Lung (tissue), 12 donors: ENCODE measurements around the gene NTHL1. TPM values are rescaled to one million over a fixed set of nuclear protein-coding genes. Genes with fewer than 3 reads are reported as not detected.

Experiments used
- ATAC-seq: fragments of 200-7000 bp; cut with Tn5 transposase; one replicate; pipeline ENCODE4 v1.9.1; 2020; ENCODE audit warnings: moderate number of reproducible peaks; ENCODE audit not compliant: insufficient read depth, low FRiP score
- DNase-seq, 3 donors: peaks; one replicate each; pipeline ENCODE4 v3.0.0-alpha.2; 2013 to 2017
- H3K27ac ChIP-seq, 2 donors: one replicate each; pipeline ENCODE4 v1.5.1; 2013; ENCODE audit warnings: mild to moderate bottlenecking in 2 of 2, moderate library complexity in 2 of 2, control low read depth in 1 of 2, inconsistent platforms in 1 of 2, low read depth in 1 of 2, low read length in 1 of 2
- H3K27me3 ChIP-seq, 3 donors: one replicate each; pipeline ENCODE4 v1.5.1; 2013; ENCODE audit warnings: low read length in 2 of 3; ENCODE audit not compliant: control insufficient read depth in 3 of 3, insufficient read depth in 3 of 3
- H3K36me3 ChIP-seq, 4 donors: one replicate each; pipeline ENCODE4 v1.5.1; 2013; ENCODE audit warnings: low read length in 4 of 4, mild to moderate bottlenecking in 1 of 4, moderate library complexity in 1 of 4; ENCODE audit not compliant: control insufficient read depth in 4 of 4, insufficient read depth in 4 of 4
- H3K4me1 ChIP-seq, 5 donors: one replicate each; pipeline ENCODE4 v1.5.1; 2013; ENCODE audit warnings: low read length in 5 of 5, mild to moderate bottlenecking in 2 of 5, moderate library complexity in 1 of 5; ENCODE audit not compliant: control insufficient read depth in 5 of 5, insufficient read depth in 5 of 5
- H3K4me3 ChIP-seq: one replicate; pipeline ENCODE4 v1.5.1; 2013; ENCODE audit warnings: mild to moderate bottlenecking, control low read depth, moderate library complexity
- H3K9ac ChIP-seq, 2 donors: one replicate each; pipeline ENCODE4 v1.5.1; 2013; ENCODE audit warnings: low read length in 2 of 2, control low read depth in 1 of 2; ENCODE audit not compliant: insufficient read depth in 1 of 2
- H3K9me3 ChIP-seq, 4 donors: one replicate each; pipeline ENCODE4 v1.5.1; 2013; ENCODE audit warnings: low read length in 3 of 4, mild to moderate bottlenecking in 1 of 4, moderate library complexity in 1 of 4; ENCODE audit not compliant: control insufficient read depth in 4 of 4, insufficient read depth in 3 of 4
- CTCF ChIP-seq: IDR thresholded peaks from 2 replicates; pipeline ENCODE4 v1.5.1; 2012; ENCODE audit warnings: mild to moderate bottlenecking; ENCODE audit errors: control extremely low read depth, extremely low read depth
- WGBS, 2 donors: extraction: QIAGEN DNeasy Blood & Tissue Kit; methylation state at CpG; one replicate each; pipeline ENCODE4 v1.1.7; 2013; 5-methylcytosine and 5-hydroxymethylcytosine counted together
- polyA plus RNA-seq, 2 donors: library from polyadenylated mRNA; stranded (reverse); fragments of 200-250 nt; gene quantifications; one replicate each; pipeline ENCODE4 v1.2.1, GENCODE V29; 2013
- total RNA-seq, 2 donors: library from RNA; depleted of rRNA in 1 of 2; stranded (reverse); fragments of >200 nt in 1 of 2; gene quantifications; one replicate each; pipeline ENCODE4 v1.2.1, GENCODE V29; 2014 to 2021
- donor health status: control.
- donor health status: control.
- donor health status: Bipolar disorder and iron deficiency.
- donor health status: healthy.
- donor health status: DM: yes; HTN: yes; CAD: no.

Gene NTHL1
- total and polyA plus RNA-seq, 4 donors = 19.3 to 43.5 (median 29.1) TPM

GRCh38 chr16:2076072-2076865 is 28.6 kb upstream of the NTHL1 start:
- no peak overlapping the region for H3K4me3 ChIP-seq
- peaks cover 0 to 84% (median 18%) of the 10 kb centered on the region in 4 donors for H3K36me3 ChIP-seq
- no peak for ATAC-seq
- H3K27me3 ChIP-seq = no peaks in the 10 kb centered on the region
- TF ChIP-seq CTCF = no peak
- H3K27ac ChIP-seq = no peak overlapping the region
- no peak overlapping the region for H3K9ac ChIP-seq
- H3K4me1 ChIP-seq = peaks cover 0 to 7% (median 0%) of the 10 kb centered on the region in 5 donors
- 94% methylated on average over 27 to 28 of the region's 28 CpGs for WGBS, 2 donors
- DNase-seq = no peak
- no peaks in the 10 kb centered on the region for H3K9me3 ChIP-seq

- Histone ChIP-seq H3K27me3 (no peaks in the 10 kb centered on the region), H3K36me3 (peaks cover 0 to 80% (median 20%) of the 10 kb centered on the region in 4 donors), H3K4me3 (no peak overlapping the region), H3K4me1 (peaks cover 0 to under 1% (median 0%) of the 10 kb centered on the region in 5 donors), H3K9me3 (no peaks in the 10 kb centered on the region), H3K27ac (no peak overlapping the region), H3K9ac (no peak overlapping the region)
- ATAC-seq = no peak
- no peak for DNase-seq
- TF ChIP-seq CTCF = no peak
- 96 to 97% methylated on average over 24 of the region's 24 CpGs for WGBS, 2 donors
These were observed 28.0 kb upstream of the NTHL1 start for GRCh38 chr16:2075631-2076030.

GRCh38 chr16:2074071-2074470 is 26.4 kb upstream of the NTHL1 start:
- DNase-seq (no peak), ATAC-seq (no peak)
- 95 to 96% methylated on average over 18 to 20 of the region's 20 CpGs for WGBS, 2 donors
- Histone ChIP-seq H3K4me1 (no peaks in the 10 kb centered on the region), H3K27me3 (no peaks in the 10 kb centered on the region), H3K9ac (no peak overlapping the region), H3K36me3 (peaks cover 3 to 76% (median 13%) of the 10 kb centered on the region in 4 donors), H3K27ac (no peak overlapping the region), H3K4me3 (no peak overlapping the region), H3K9me3 (no peaks in the 10 kb centered on the region)
- no peak for TF ChIP-seq CTCF

- Histone ChIP-seq H3K27ac (no peak overlapping the region), H3K9me3 (no peaks in the 10 kb centered on the region), H3K27me3 (no peaks in the 10 kb centered on the region), H3K4me1 (no peaks in the 10 kb centered on the region), H3K4me3 (no peak overlapping the region), H3K9ac (no peak overlapping the region), H3K36me3 (peaks cover 3 to 75% (median 14%) of the 10 kb centered on the region in 4 donors)
- no peak for DNase-seq
- no peak for ATAC-seq
- 94 to 96% methylated on average over 8 of the region's 8 CpGs for WGBS, 2 donors
- TF ChIP-seq CTCF = no peak
These were observed 25.3 kb upstream of the NTHL1 start for GRCh38 chr16:2072926-2073325.
